Esophagus squamous epithelium (tissue), 4 donors: ENCODE results near the gene ANKRD60.

Experiments used
- POLR2A ChIP-seq, 4 donors: fragments of 450-650 bp; IDR thresholded peaks; one replicate each; pipeline ENCODE4 v1.6.1; 2017; ENCODE audit warnings: antibody characterized with exemption in 4 of 4, mild to moderate bottlenecking in 4 of 4, moderate library complexity in 3 of 4
- TF ChIP-seq, protein P1 (sequence below), 6 experiments: fragments of 450-650 bp in 4 of 6; fragments of 200-600 bp in 2 of 6; sonication (generic) in 2 of 6; IDR thresholded peaks; one replicate each; pipeline ENCODE4 v1.5.1; 2016 to 2019; ENCODE audit warnings: antibody characterized with exemption in 6 of 6, mild to moderate bottlenecking in 4 of 6, moderate library complexity in 4 of 6

DNA sequence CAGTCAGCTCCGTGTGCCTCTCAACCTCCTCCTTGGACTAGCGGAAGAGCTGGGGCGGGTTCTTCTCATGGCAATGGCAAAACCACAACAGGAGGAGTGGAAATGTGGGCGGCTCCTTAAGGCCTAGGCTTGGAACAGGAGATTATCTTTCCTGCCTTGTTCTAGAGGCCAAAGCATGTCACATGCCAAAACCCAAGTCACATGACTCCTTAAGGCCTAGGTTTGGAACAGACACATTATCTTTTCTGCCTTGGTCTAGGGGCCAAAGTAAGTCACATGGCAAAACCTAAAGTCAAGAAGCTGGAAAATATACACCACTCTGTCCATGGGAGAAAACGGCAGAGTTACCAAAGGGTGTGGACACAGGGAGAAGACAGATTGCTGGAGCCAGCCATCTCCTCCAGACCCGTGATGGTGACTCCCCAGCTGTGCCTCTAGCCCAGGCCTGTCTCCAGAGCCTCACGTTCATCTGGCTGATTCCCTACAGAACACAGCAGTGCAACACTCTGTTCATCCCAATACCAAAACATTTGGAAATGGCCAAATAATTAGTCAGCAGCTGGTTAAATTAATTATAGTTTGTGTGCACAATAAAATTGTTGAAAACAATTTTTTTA lies 34.2 kb downstream of the ANKRD60 start:
- TF ChIP-seq POLR2A (IDR thresholded peaks at IDR 0.05), result no peak
- TF ChIP-seq, protein P1, sequence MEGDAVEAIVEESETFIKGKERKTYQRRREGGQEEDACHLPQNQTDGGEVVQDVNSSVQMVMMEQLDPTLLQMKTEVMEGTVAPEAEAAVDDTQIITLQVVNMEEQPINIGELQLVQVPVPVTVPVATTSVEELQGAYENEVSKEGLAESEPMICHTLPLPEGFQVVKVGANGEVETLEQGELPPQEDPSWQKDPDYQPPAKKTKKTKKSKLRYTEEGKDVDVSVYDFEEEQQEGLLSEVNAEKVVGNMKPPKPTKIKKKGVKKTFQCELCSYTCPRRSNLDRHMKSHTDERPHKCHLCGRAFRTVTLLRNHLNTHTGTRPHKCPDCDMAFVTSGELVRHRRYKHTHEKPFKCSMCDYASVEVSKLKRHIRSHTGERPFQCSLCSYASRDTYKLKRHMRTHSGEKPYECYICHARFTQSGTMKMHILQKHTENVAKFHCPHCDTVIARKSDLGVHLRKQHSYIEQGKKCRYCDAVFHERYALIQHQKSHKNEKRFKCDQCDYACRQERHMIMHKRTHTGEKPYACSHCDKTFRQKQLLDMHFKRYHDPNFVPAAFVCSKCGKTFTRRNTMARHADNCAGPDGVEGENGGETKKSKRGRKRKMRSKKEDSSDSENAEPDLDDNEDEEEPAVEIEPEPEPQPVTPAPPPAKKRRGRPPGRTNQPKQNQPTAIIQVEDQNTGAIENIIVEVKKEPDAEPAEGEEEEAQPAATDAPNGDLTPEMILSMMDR (IDR thresholded peaks at IDR 0.05), result no peak
